Mucosa of rectum (tissue), 2 donors: Measurements from ENCODE around the gene IER5L.
"Not testable (repeated sequence)": the region's sequence is repeated elsewhere in the genome, so short reads cannot be mapped to it uniquely, and the experiment has no call there.

Experiments
- H3K27ac ChIP-seq, 2 donors: one replicate each; pipeline ENCODE4 v1.7.0; 2013; ENCODE audit warnings: inconsistent platforms in 2 of 2, low read depth in 2 of 2, low read length in 2 of 2
- H3K27me3 ChIP-seq, 2 donors: one replicate each; pipeline ENCODE4 v1.7.0; 2013; ENCODE audit warnings: low read length in 2 of 2; ENCODE audit not compliant: control insufficient read depth in 2 of 2, insufficient read depth in 2 of 2
- H3K36me3 ChIP-seq, 2 donors: one replicate each; pipeline ENCODE4 v1.7.0; 2013; ENCODE audit warnings: low read length in 2 of 2; ENCODE audit not compliant: control insufficient read depth in 2 of 2, insufficient read depth in 2 of 2
- H3K4me1 ChIP-seq, 2 donors: one replicate each; pipeline ENCODE4 v1.7.0; 2013; ENCODE audit warnings: low read length in 2 of 2, mild to moderate bottlenecking in 1 of 2; ENCODE audit not compliant: control insufficient read depth in 2 of 2, insufficient read depth in 2 of 2
- H3K4me3 ChIP-seq, 2 donors: one replicate each; pipeline ENCODE4 v1.7.0; 2013; ENCODE audit warnings: low read length in 2 of 2
- H3K9ac ChIP-seq, 2 donors: one replicate each; pipeline ENCODE4 v1.7.0; 2013; ENCODE audit warnings: low read length in 2 of 2, low read depth in 1 of 2, mild to moderate bottlenecking in 1 of 2
- H3K9me3 ChIP-seq, 2 donors: one replicate each; pipeline ENCODE4 v1.7.0; 2013; ENCODE audit warnings: low read length in 2 of 2; ENCODE audit not compliant: control insufficient read depth in 2 of 2
- donor health status: healthy.
- donor health status: Normal muscosa, but diverticular disease.

IER5L gene

DNA sequence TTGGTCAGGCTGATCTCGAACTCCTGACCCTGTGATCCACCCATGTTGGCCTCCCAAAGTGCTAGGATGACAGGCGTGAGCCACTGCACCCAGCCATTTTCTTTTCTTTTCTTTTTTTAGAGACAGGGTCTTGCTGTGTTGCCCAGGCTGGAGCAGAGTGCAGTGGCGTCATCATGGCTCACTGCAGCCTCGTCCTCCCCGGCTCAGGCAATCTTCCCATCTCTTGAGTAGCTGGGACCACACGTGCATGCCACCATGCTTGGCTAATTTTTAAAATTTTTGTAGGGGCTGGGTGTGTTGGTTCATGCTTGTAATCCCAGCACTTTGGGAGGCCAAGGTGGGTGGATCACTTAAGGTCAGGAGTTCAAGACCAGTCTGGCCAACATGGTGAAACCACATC lies 19.0 kb upstream of the IER5L start:
- not testable (repeated sequence) for H3K27ac ChIP-seq, H3K9me3 ChIP-seq, H3K9ac ChIP-seq, H3K27me3 ChIP-seq, H3K4me1 ChIP-seq, H3K36me3 ChIP-seq, H3K4me3 ChIP-seq

DNA sequence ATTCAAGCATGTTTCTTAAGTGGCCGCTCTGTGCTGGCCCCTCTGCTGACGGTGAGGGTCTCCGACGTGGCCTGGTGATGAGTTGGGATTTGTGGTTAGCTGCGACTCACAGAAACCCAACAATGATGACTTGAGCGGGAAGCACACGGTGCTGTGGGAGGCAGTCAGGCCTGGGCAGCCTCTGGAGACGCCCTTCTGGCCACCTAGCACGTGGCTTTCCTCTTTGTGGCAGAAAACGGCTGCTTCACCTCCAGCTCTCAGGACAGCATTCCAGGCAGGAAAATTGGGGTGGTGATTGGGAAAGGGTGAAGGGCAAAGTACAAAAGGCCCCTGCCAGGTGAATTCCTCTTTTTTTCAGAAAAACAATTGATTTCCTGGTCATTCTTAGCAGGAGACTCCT lies 17.5 kb upstream of the IER5L start:
- Histone ChIP-seq H3K36me3 (no peaks in the 10 kb centered on the region), H3K4me3 (no peak overlapping the region), H3K9me3 (no peaks in the 10 kb centered on the region), H3K27me3 (peaks cover 0 to 3% of the 10 kb centered on the region in 2 donors), H3K4me1 (peaks cover 4% of the 10 kb centered on the region in 2 donors), H3K27ac (no peak overlapping the region), H3K9ac (no peak overlapping the region)

DNA sequence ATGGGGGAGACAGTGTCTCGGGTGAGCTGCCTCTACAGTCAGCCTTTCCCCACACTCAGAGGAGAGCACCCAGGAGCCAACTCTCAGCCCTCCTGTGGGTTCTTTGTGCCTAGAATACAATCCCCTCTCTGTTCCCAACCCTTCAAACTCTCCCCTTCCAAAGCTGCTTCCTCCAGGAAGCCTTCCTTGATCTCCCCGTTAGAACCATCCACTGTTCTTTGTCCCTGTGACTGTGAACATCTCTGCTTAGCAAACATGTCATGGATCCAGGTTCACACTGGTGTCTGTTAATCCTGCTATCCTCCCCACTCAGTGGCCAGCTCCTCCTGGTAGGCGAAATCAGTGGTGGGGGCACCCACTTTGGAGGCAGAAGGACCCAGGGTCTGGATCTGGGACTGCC lies 16.2 kb upstream of the IER5L start:
- no peak overlapping the region for H3K4me3 ChIP-seq
- no peak overlapping the region for H3K9ac ChIP-seq
- peaks cover 0 to 3% of the 10 kb centered on the region in 2 donors for H3K27me3 ChIP-seq
- peaks cover 4% of the 10 kb centered on the region in 2 donors for H3K4me1 ChIP-seq
- no peaks in the 10 kb centered on the region for H3K36me3 ChIP-seq
- H3K9me3 ChIP-seq, result no peaks in the 10 kb centered on the region
- no peak overlapping the region for H3K27ac ChIP-seq

DNA sequence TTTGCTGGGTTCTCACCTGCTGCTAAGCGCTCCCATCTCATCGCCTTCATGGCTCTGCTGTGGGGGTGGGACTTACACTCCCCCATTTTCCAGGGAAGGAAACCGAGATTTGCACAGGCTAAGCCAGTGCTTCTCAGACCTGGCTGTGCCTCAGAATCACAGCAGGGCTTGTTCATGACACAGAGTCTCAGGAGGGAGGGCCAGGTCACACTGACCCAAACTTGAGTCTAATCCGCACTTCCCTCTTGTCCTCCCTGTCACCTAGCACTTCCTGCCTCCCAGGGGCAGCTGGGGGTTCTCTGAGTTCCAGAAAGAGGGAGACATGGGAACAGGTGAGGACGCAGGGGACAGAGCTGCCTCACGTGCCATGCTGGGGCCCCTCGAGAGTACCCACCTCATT lies 15.6 kb upstream of the IER5L start:
- Histone ChIP-seq H3K4me3 (no peak overlapping the region), H3K27me3 (peaks cover 0 to 3% of the 10 kb centered on the region in 2 donors), H3K27ac (no peak overlapping the region), H3K9ac (no peak overlapping the region), H3K36me3 (no peaks in the 10 kb centered on the region), H3K9me3 (no peaks in the 10 kb centered on the region), H3K4me1 (peaks cover 4% of the 10 kb centered on the region in 2 donors)

DNA sequence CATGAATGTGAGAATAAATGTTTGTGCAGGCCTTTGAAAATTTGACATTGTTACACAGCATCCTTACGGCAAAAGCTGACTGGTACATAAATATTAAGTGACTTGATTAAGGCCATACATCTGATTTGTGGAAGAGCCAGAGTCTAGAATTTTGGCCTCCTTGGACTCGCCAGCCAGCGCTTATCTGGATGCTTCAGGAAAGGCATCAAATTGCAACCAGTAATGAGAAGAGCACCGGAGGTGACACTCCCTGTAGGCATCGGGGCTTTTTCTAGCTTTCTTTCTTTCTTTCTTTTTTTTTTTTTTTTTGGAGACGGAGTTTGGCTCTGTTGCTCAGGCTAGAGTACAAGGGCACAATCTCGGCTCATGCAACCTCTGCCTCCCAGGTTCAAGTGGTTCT lies 13.2 kb upstream of the IER5L start:
- peaks cover 0 to 3% of the 10 kb centered on the region in 2 donors for H3K27me3 ChIP-seq
- H3K36me3 ChIP-seq, result no peaks in the 10 kb centered on the region
- no peak overlapping the region for H3K27ac ChIP-seq
- H3K9ac ChIP-seq, result no peak overlapping the region
- H3K9me3 ChIP-seq, result no peaks in the 10 kb centered on the region
- no peak overlapping the region for H3K4me3 ChIP-seq
- no peaks in the 10 kb centered on the region for H3K4me1 ChIP-seq

DNA sequence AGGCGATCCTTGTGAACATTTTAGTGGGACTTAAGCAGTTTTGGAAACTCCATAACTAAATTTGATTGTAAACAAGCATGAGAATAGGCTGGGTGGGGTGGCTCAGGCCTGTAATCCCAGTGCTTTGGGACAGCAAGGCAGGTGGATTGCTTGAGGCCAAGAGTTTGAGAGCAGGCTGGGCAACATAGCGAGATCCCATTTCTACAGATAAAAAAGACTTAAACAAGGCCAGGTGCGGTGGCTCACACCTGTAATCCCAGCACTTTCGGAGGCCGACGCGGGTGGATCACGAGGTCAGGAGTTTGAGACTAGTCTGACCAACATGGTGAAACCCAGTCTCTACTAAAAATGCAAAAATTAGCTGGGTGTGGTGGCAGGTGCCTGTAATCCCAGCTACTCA lies 11.9 kb upstream of the IER5L start:
- not testable (repeated sequence) for H3K4me1 ChIP-seq, H3K27me3 ChIP-seq, H3K4me3 ChIP-seq, H3K9ac ChIP-seq, H3K36me3 ChIP-seq, H3K9me3 ChIP-seq, H3K27ac ChIP-seq

DNA sequence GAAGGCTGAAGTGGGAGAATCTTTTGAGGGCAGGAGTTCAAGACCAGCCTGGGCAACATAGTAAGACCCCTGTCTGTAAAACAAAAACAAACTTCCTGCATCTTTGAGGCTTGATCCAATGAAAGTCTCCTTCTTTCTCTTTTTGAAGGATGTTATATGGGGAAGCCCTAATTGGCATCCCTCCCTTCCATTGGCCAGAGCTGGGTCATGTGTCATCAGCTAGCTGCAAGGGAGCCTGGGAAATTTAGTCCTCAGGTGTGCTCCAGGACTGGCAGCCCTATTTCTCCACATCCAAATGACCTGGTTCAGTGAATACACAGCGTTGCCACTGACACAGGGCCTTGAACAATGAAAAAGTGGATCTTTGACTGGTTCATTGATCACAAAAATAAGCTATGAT lies 9.0 kb upstream of the IER5L start:
- Histone ChIP-seq H3K4me3 (no peak overlapping the region), H3K9me3 (no peaks in the 10 kb centered on the region), H3K36me3 (no peaks in the 10 kb centered on the region), H3K4me1 (peaks cover 24 to 29% of the 10 kb centered on the region in 2 donors), H3K9ac (no peak overlapping the region), H3K27ac (no peak overlapping the region), H3K27me3 (no peaks in the 10 kb centered on the region)

DNA sequence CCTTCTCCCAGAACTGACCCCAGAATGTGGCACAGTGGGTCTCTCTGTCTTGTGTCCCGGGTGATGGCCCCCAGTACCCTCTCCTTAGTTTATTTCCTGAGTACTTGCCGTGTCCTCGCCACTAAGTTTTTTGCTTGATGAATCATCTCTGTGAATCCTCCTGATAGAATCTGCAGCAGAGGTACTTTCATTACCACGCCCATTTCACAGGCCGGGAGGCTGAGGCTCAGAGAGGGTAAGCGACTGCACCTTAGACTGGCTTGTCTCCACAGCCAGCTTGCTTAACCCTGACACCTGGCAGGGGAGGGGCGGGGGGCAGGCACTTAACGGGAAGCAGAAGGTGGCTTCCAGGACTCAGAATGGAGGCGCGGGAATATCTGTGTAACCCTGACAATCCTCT lies 7.9 kb upstream of the IER5L start:
- Histone ChIP-seq H3K9ac (no peak overlapping the region), H3K9me3 (no peaks in the 10 kb centered on the region), H3K4me3 (no peak overlapping the region), H3K27me3 (no peaks in the 10 kb centered on the region), H3K4me1 (peaks cover 30 to 39% of the 10 kb centered on the region in 2 donors), H3K27ac (no peak overlapping the region), H3K36me3 (no peaks in the 10 kb centered on the region)

DNA sequence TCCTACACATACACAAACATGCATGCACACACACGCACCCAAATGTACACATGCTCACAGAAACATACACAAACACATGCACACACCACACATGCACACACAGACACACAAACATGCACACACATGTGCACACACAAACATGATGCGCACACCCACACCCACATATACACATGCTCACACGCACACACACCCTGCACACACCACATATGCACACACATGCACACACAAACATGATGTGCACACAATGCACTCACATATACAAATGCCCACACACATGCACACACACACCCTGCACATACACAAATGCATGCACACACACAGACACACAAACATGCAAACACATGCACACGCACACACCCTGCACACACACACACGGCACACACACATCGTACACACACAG lies 7.3 kb upstream of the IER5L start:
- Histone ChIP-seq H3K9me3 (no peaks in the 10 kb centered on the region), H3K36me3 (no peaks in the 10 kb centered on the region), H3K4me3 (no peak overlapping the region), H3K4me1 (peaks cover 36 to 45% of the 10 kb centered on the region in 2 donors), H3K27me3 (no peaks in the 10 kb centered on the region), H3K9ac (no peak overlapping the region), H3K27ac (no peak overlapping the region)

DNA sequence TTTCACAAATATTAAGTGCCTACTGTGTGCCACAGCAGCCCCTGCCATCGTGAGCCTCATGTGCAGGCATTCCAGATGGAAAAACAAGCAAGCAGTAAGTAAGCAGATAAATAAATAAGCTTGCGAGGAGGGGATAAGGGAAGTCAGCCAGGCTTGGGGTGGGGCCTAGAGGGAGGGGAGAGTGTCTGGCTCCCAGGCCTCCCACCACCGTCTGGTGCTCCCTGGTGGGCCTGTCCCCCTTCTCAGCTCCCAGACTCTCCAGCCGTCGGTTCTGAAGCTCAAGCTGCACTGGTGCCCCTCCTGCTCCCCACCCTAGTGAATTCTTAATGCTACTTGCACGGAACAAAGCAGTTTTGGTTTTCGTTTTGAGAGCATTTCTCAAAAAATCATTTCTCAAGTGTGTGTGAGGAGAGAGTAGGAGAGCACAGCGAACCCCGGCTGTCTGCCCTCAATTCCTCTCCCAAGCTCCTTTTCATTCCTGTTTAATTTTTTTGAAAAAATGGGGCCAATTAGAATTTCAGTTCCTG lies 6.6 kb upstream of the IER5L start:
- peak overlapping the region; percentile 6 to 41 for H3K4me3 ChIP-seq
- peak overlapping the region; percentile 65 to 72 for H3K27ac ChIP-seq
- H3K9me3 ChIP-seq, result no peaks in the 10 kb centered on the region
- H3K27me3 ChIP-seq, result no peaks in the 10 kb centered on the region
- H3K36me3 ChIP-seq, result no peaks in the 10 kb centered on the region
- peaks cover 36 to 48% of the 10 kb centered on the region in 2 donors for H3K4me1 ChIP-seq
- peak overlapping the region; percentile 52 to 54 for H3K9ac ChIP-seq

DNA sequence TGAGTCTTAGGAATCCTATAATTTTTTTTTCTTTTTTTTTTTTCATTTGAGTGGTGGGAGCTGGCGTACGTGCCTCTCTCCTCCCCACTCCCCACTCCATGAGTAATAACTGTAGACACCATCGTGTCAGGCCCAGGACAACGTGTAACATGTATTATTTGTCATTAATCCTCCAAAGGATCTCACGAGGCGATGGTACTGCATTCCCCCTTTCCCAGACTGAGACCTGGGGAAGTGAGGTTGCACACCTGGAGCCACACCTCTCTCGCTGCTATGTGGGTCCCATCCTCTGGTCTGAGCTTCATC lies 6.1 kb upstream of the IER5L start:
- H3K4me3 ChIP-seq, result peak overlapping the region; percentile 6 to 41
- H3K9me3 ChIP-seq, result no peaks in the 10 kb centered on the region
- H3K36me3 ChIP-seq, result no peaks in the 10 kb centered on the region
- H3K27ac ChIP-seq, result peak overlapping the region; percentile 65 to 72
- peaks cover 39 to 53% of the 10 kb centered on the region in 2 donors for H3K4me1 ChIP-seq
- H3K9ac ChIP-seq, result peak overlapping the region; percentile 52 to 54
- no peaks in the 10 kb centered on the region for H3K27me3 ChIP-seq
